ENCODE results near the gene ADCY1.

Gene ADCY1

DNA sequence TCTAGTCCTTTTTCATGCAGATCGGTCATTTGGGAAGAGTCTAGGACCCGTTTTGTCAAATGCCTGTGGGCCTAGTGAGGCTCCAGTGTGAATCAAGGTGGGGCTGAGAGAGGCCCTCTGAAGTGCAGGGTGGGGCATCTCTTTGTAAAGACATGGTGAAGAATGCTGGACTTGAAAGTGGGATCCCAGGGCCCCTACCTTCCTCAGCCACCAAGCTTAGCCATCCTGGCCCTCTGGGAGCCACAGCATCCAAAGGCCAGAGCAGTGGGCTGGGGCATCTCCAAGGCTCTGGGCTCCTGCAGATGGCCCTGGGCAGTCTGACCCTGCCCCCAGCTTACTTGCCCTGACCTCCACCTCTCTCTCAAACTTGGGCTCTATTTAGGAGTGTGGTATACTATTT lies 78.5 kb downstream of the ADCY1 start:
- DNase-seq (ENCODE audit: low read depth): no peak
- no peak overlapping the region for H3K4me3 ChIP-seq (replicated peaks; ENCODE audit: low read depth, low read length)
- TF ChIP-seq, protein P1, sequence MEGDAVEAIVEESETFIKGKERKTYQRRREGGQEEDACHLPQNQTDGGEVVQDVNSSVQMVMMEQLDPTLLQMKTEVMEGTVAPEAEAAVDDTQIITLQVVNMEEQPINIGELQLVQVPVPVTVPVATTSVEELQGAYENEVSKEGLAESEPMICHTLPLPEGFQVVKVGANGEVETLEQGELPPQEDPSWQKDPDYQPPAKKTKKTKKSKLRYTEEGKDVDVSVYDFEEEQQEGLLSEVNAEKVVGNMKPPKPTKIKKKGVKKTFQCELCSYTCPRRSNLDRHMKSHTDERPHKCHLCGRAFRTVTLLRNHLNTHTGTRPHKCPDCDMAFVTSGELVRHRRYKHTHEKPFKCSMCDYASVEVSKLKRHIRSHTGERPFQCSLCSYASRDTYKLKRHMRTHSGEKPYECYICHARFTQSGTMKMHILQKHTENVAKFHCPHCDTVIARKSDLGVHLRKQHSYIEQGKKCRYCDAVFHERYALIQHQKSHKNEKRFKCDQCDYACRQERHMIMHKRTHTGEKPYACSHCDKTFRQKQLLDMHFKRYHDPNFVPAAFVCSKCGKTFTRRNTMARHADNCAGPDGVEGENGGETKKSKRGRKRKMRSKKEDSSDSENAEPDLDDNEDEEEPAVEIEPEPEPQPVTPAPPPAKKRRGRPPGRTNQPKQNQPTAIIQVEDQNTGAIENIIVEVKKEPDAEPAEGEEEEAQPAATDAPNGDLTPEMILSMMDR (IDR thresholded peaks at IDR 0.05; ENCODE audit: low read length, missing control alignments): no peak

DNA sequence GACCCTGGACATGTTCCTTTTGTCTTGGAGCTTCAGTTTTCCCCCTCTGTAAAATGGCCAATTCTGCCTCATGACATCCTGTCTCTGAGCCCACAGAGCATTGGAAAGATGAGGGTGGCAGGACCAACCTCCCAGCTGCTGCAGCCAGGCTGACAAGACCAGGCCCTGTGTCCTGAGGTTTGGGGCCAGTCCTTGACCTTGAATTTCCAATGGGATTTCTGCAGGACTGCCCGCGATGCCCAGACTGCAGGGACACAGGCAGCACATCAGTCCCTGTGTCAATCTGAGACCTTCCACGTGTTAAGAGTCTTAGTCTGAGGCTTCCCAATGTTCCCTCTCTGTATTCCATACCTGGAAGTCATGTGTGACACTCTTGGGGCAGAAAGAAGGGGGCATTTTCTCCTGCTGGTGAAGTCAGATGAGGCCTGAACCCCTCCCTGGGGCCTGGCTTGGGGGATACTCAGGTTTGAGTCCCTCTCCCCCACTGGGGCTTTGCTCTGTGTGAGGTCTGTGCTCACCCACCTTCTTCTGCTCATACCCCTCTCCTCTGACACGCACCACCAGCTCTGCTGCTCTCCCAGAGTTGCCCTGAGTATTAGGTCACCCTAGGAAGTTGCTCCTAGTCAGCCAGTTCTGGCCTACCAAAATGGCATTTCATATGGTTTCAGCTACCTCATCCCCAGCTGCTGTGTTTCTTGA lies 79.2 kb downstream of the ADCY1 start:
- TF ChIP-seq, protein P1 (IDR thresholded peaks at IDR 0.05; ENCODE audit: low read length, missing control alignments): no peak
- H3K4me3 ChIP-seq (replicated peaks; ENCODE audit: low read depth, low read length): no peak overlapping the region
- DNase-seq (ENCODE audit: low read depth): no peak

DNA sequence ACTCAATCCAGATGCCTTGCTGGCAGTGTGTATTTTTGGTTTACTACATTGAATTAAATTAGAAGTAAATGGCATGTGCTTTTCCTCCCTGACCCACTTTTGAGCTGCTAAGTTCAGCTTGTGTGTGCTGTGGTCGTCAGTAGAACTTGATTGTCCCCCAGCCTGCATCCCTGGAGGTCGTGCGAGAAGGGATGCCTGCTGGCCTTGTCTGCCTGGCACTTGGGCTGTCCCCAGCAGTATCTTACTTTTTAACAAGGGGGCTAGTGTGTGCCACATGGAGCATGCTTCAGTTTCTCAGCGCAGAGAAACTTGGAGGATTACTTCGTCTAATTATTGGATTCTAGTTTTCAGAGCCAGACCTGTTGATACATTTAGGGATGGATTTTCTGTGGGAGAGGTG lies 80.2 kb downstream of the ADCY1 start:
- TF ChIP-seq, protein P1 (IDR thresholded peaks at IDR 0.05; ENCODE audit: low read length, missing control alignments): no peak
- DNase-seq (ENCODE audit: low read depth): no peak

DNA sequence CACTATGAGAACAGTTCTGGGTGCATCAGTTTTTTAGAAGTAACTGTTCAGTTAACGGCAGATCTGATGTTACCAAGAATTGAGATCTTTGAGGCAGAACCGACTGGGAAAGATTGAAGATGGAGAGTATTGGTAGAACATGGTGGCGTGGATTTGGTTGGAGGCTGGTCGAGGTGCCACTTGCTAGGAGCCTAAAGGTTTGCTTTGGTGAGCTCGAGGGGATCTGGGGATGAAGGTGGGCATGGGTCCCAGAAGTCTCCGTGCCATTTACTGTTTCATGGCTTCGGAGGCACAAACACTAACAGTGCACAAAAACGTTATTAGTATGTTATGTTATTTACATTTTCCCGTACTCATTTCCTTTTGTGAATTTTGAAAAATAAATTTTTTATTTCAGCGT lies 81.4 kb downstream of the ADCY1 start:
- H3K4me3 ChIP-seq (replicated peaks; ENCODE audit: low read depth, low read length): no peak overlapping the region
- TF ChIP-seq, protein P1 (IDR thresholded peaks at IDR 0.05; ENCODE audit: low read length, missing control alignments): no peak
- no peak for DNase-seq (ENCODE audit: low read depth)

More for the DNA sequence above, 80.2 kb downstream of the ADCY1 start:
- H3K4me3 ChIP-seq (replicated peaks; ENCODE audit: low read depth, low read length): no peak overlapping the region

DNA sequence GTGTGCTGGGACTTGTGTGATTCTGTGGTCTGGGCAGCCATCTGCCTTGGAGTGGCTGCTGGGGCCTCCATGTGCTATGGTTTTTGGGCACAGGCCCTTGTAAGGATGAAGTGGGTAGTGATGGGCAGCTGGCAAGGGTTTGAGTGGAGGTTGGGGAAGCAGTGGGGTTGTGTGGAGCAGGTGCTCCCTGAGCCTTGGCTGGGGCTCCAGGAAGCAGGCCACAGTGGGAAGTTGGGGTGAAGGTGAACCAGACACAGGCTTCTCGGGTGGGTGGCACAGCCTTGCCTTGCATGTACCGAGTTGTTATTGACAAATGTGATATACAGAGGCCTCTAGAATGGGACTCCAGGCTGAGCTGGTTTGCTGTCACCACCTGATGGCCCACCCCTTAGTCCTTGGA lies 82.3 kb downstream of the ADCY1 start:
- H3K4me3 ChIP-seq (replicated peaks; ENCODE audit: low read depth, low read length): no peak overlapping the region
- TF ChIP-seq, protein P1 (IDR thresholded peaks at IDR 0.05; ENCODE audit: low read length, missing control alignments): no peak
- no peak for DNase-seq (ENCODE audit: low read depth)

DNA sequence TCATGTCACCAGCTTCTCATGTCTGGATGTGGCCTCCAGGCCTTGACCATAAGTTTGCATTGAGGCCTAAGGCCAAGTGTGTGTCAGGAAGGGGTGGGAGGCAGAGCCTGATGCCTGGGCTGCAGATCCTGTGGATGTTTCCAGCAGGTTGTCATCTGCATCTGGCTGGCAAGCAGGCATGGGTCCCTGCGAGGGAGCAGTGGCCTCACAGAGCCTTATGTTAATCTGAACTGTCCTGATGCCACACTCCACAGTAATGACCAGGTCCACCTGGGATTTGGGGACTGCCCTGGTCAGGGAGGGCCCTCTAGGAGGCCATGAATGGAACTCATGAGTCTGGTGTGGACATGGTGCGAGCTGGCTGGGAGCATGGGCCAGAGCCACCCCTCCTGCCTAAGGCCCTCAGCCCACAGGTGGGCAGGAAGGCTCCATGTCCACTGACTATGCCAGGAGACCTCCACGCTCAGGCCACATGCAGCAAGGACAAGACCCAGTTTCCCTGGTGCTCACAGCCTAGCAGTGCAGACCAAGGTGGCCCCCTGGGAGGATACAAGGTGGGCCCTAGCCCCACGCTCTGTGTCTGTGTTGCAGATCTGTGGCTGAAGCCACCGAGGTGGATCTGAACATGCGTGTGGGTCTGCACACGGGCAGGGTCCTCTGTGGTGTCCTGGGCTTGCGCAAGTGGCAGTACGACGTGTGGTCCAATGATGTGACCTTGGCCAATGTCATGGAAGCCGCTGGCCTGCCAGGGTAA lies 83.1 kb downstream of the ADCY1 start:
- TF ChIP-seq, protein P1 (IDR thresholded peaks at IDR 0.05; ENCODE audit: low read length, missing control alignments): no peak
- H3K4me3 ChIP-seq (replicated peaks; ENCODE audit: low read depth, low read length): no peak overlapping the region
- DNase-seq (ENCODE audit: low read depth): no peak

Measured in fibroblast of pulmonary artery (primary cell).